Mesenteric fat pad (tissue), 1 donor: ENCODE data around the gene CACNG8. TPM values are rescaled to one million over a fixed set of nuclear protein-coding genes. Genes with fewer than 3 reads are reported as not detected.

Source experiments
- DNase-seq: peaks from one replicate; pipeline ENCODE4 v3.0.0-alpha.2; 2020; ENCODE audit warnings: low spot score
- total RNA-seq: library from RNA; stranded (reverse); fragmentation: NEBNext Ultra II Directional; extraction: Animal tissue kit (Norgen Biotek cat#: 25700); gene quantifications from one replicate; pipeline ENCODE4 v1.2.1, GENCODE V29; 2021
- donor health status: DM: yes; HTN: yes; CAD: no.

CACNG8 gene
- total RNA-seq, 1 donor from 2014 or later: not detected

DNA sequence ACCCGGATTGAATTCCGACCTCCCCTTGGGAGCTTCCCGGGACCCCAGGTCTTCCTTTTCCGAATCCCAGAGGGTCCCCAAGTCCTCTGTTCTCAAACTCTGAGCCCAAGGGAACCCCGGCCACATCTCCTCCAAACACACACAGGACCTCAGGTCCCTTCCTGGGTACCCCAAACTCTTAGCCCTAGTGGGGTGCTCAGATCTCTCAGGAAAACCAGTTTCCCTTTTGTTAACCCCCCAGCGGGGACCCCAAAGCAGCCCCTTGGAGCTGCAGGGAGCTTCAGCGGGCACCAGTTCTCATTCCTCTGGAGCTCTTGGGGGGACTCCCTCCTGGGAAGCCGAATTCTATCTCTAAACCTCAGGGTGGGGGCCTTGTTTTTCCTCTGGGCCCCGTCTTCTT is 29.5 kb downstream of the CACNG8 start:
- DNase-seq: no peak

DNA sequence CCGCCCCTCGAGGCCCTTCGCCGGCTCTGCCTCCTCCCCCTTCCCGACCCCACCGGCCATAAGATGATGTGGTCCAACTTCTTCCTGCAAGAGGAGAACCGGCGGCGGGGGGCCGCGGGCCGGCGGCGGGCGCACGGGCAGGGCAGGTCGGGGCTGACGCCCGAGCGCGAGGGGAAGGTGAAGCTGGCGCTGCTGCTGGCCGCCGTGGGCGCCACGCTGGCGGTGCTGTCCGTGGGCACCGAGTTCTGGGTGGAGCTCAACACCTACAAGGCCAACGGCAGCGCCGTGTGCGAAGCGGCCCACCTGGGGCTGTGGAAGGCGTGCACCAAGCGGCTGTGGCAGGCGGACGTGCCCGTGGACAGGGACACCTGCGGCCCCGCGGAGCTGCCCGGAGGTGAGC is 30.1 kb downstream of the CACNG8 start:
- no peak for DNase-seq

DNA sequence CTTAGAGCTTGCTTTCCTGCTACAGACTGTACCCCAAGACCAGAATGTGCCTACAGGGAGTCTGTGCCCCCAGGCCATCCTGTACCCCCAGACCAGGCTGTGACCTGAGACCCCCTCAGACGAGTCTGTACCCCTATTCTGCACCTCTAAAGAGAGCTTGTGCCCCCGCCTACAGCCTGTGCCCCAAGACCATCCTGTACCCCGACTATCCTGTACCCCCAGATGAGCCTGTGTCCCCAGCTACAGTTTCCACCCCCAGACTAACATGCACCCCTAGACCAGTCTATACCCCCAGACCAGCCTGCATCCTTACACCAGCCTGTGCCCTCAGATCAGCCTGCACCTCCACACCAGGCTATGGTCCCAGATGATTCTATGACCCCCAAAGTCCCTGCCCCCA is 30.7 kb downstream of the CACNG8 start:
- no peak for DNase-seq

DNA sequence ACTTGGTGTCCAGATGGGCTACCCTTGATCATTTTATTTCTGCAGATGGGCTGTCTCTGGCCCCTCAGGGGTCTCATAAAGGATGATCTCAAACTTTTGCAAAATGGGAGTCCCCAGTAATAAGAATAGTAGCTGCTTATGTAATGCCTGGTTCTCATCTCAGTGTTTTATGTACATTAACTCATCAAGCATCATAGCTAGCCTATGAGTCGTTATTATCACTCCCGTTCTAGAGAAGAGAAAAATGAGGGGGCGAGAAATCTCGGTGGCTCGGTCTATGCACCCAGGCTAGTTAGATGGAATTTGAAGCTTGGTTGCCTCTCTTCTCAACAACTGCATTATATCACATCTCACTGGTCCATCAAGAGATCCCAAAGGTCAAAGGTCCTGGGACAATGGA is 32.1 kb downstream of the CACNG8 start:
- no peak for DNase-seq

DNA sequence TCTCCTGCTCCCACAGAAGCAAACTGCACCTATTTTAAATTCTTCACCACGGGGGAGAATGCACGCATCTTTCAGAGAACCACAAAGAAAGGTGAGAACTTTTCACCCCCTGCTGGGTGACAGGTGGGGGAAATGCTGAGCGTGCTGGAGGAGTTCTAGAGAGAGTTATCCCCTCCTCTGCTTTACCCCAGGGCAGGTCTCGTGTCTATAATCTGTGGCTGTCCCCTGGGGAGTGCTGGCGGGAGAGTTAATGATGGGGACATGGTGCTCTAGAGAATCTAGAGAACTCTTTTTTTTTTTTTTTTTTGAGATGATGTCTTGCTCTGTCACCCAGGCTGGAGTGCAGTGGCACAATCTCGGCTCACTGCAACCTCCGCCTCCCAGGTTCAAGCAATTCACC is 35.5 kb downstream of the CACNG8 start:
- no peak for DNase-seq

DNA sequence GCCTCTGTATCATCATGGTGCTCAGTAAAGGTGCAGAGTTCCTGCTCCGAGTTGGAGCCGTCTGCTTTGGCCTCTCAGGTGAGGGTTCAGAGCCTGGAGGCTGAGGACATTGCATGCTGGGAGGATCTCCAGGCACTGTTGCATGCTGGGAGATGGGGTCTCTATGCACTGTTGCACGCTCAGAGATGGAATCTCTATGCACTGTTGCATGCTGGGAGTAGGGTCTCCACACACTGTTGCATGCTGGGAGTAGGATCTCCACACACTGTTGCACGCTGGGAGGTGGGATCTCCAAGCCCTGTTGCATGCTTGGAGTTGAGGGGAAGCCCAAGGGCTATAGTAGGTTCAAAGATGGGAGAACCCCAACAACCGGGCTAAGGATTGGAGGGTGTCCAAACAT is 37.0 kb downstream of the CACNG8 start:
- no peak for DNase-seq

DNA sequence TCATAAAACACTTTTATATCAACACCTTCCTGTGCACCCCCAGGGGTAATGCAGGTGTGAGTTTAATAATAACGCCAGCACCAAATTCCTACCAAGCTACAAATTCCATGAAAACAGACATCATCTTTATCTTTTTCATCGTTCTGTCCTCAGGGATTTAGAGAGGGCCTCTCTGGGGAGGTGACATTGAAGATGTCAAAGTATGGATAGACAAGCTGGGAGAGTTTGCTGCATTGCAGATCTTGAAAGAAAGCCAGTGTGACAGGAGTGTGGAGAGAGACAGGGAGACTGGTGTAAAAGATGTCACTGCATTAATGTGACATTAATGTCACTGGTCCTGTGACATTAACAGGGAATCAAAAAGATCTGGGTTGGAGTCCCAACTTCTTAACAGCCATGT is 38.8 kb downstream of the CACNG8 start:
- DNase-seq: no peak

DNA sequence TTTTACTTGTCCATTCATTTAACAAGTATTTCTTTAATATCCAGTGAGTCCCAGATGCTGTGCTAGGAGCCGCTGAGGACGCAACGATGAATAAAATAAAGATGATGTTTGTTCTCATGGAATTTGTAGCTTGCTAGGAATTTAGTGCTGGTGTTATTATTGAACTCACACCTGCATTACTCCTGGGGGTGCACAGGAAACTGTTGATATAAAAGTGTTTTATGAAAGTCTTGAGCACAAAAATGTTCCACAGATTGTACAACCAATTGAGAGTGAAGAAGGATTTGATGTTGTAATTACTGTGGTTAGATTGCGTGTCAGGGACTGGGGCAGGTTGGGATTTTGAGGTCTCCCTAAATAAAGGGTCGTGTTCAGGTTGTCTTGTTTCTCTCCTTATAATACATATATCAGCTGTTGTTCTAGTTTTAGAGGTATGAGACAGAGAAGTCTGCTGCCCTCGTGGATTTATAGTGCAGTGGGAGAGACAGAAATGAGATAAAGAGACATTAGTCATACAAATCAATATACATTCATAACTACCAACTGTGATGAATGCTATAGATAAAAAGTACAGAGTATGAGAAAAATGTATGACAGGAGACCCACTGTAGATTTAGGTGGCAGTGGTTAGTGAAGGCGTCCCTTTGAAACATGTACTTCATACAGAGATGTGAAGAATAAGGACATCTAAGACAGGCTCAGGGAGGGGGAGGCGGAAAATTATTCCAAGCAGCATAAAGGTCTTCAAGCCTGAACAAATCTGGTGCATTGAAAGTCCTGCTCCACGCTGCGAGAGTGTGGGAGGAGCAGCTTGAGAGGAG is 40.0 kb downstream of the CACNG8 start:
- no peak for DNase-seq

DNA sequence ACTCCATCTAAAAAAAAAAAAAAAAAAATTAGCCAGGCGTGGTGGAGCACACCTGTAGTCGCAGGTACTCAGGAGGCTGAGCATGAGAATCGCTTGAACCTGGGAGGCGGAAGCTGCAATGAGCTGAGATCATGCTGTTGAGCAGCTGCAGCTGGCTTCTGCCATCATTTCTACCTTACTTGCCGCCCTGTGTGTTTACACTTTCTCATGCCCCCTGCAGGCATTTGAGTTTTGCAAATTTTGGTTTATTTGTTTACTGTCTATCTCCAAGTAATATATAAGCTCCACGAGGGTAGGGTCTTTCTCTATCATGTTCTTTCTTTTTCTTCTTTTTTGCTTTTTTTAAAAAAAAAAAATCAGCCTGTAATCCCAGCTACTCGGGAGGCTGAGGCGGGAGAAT is 46.7 kb downstream of the CACNG8 start:
- no peak for DNase-seq

DNA sequence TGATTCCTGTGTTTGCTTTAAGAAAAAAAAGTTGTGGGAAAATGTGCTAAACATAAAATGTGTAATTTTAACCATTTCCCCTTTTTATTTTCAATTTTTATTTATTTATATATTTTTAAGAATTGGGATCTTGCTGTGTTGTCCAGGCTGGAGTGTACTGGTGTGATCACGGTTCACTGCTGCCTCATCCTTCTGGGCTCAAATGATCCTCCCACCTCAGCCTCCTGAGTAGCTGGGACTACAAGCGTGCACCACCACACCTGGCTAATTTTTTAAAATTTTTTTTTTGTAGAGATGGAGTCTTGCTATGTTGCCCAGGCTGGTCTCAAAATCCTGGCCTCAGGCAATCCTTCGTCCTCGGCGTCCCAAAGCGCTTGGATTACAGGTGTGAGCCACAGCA is 47.7 kb downstream of the CACNG8 start:
- no peak for DNase-seq

DNA sequence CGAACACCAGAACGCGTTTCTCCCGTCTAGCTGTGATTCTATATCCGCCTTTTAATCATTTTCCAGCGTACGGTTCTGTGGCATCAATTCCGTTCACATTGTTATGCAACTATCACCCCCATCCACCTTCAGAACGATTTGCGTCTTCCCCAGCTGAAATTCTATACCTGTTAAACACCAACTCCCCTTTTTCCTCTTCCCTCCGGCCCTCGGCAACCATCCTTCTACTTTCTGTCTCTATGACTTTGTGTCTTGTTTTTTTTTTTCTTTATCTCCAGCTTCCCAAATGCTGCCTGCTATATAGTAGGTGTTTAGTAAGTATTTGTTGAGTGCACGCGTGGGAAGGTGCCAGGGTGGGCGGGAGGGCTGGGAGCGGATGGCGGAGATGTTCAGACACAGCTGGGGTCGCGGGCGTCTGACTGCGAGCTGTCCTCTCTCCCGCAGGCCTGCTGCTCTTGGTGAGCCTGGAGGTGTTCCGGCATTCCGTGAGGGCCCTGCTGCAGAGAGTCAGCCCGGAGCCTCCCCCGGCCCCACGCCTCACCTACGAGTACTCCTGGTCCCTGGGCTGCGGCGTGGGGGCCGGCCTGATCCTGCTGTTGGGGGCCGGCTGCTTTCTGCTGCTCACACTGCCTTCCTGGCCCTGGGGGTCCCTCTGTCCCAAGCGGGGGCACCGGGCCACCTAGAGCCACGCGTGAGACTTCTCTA is 48.9 kb downstream of the CACNG8 start:
- DNase-seq: no peak

DNA sequence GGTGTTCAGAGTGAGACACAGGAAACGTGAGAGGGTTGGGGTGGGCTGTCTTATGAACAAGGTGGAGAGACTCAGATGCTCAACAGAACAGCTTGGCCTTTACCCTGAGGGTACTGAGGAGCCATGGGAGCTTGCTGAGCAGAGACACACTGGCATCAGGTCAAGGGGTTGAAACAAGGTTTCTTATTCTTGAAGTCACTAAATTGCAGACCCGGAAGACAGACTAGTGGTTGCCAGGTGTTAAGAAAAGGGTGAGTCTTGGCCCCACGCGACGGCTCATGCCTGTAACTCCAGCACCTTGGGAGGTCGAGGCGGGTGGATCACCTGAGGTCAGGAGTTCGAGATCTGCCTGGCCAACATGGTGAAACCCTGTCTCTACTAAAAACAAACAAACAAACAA is 51.1 kb downstream of the CACNG8 start:
- no peak for DNase-seq

DNA sequence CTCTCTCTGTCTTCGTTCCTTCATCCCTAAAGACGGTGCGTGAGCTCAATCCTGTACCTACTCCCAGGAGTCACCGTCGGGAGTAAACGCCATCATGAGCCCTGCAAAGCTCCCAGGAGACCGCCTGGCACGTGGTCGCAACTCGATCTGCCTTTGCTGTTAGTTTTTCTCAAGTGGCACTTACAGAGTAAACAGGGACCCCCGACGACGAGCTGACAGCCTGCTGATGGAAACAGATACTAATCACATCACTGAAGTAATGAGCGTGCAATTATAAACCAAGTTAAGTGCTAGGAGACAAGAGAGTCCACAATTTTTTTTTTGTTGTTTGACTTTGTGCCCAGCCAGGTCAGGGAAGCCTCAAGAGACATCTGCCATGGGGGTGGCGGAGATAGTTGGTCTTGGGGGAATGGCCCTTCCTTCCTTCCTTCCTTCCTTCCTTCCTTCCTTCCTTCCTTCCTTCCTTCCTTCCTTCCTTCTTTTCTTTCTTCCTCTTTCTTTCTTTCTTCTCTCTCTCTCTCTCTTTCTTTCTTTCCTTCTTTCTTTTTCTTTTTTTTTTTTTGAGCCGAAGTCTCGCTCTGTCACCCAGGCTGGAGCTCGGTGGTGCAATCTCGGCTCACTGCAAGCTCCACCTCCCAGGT is 52.3 kb downstream of the CACNG8 start:
- no peak for DNase-seq

DNA sequence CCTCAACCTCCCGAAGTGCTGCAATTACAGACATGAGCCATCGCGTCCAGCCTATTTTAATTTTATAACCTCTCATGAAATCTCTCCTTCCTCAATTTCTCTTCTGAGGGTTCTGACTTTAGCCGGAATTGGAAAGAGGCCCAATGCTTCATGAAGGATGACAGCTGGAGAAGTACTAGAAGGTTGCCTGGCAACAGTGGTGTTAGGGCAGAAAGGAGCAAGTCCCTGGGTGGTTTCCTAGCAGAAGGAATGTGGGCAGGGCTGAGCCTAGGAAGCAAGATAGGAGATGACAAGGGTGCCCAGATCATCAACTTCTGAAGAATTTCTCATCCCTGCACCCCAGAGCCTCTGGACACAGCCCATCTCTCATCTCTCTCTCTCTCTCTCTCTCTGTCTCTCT is 54.5 kb downstream of the CACNG8 start:
- DNase-seq: no peak

DNA sequence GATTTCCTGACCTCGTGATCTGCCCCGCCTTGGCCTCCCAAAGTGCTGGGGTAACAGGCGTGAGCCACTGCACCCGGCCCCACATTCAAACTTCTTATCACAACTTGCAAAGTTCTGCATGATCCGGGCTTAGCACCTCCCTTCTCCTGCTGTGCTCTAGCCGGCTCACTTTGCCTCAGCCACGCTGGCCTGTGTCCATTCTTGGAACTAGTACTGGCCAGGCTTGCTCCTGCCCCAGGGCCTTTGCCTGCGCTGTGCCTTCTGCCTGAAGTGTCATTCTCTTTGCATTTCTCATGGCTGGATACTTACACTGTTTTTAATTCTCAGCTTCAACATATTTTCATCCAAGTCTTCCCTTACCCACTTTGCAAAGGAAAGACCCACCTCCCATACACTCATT is 58.6 kb downstream of the CACNG8 start:
- DNase-seq: no peak

DNA sequence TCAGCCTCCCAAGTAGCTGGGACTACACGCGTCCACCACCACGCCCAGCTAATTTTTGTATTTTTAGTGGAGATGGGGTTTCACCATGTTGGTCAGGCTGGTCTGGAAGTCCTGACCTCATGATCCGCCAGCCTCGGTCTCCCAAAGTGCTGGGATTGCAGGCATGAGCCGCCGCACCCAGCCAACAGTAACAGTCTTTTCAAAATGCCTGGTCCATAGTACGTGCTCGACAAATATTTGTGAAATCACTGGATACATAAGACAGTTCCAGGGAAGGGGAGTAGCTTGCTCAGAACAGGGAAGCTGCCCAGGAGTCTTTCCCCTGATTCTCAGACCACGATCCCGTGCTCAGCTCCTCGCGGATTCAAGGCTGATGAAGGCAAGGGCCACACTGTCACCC is 59.2 kb downstream of the CACNG8 start:
- no peak for DNase-seq

DNA sequence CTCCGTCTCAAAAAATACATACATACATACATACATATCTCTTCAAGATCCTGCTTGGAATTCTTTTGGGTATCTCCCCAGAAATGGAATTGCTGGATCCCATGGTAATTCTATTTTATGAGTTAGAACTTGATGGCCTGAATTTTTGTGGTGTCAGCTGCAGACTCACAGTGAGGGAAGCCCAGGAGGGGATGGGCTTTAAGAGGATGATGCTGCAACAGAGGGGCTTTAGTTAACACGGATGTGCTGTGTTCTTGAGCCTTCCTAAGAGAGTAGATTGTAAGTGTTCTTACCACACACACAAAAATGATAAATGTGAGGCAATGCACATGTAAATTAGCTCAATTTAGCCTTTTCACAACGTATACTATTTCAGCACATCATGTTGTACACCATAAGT is 60.5 kb downstream of the CACNG8 start:
- no peak for DNase-seq

DNA sequence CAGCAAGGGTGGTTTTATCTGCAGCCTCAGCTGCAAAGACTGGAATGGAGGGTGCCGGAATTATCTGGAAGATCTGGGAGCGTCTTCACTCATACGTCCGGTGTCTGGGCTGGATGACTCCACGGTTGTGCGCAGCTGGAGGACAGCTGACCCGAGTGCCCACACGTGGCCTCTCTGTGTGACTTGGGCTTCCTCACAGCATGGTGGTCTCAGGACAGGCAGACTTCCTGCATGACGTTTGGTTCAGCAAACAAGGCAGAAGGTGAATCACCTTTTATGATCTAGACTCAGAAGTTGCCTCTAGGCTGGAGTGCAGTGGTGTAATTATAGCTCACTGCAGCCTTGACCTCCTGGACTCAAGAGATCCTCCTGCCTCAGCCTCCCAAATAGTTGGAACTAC is 61.9 kb downstream of the CACNG8 start:
- no peak for DNase-seq

DNA sequence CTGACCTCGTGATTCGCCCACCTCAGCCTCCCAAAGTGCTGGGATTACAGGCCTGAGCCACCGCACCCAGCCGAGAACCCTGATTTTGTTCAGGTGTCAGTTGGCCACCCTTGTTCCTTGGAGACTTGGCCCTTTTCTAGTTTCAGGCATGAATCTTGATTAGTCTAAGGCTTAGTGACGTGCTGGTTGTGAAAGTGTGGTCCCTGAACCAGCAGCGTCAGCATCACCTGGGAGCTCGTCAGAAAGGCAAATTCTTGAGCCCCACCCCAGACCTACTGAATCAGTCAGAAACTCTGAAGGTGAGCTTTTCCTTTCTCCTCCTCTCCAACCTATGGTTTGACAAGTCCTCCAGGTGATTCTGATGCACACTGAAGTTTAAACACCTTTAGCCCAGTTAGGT is 63.9 kb downstream of the CACNG8 start:
- DNase-seq: no peak

DNA sequence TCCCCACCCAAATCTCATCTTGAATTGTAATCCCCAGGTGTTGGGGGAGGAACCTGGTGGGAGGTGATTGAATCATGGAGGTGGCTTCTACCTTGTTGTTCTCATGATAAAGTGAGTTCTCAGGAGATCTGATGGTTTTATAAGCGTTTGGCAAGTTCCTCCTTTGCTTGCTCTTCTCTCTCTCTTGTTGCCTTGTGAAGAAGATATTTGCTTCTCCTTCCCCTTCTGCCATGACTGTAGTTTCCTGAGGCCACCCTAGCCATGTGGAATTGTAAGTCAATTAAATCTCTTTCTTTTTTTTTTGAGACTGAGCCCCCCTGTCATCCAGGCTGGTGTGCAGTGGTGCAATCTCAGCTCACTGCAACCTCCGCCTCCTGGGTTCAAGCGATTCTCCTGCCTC is 66.6 kb downstream of the CACNG8 start:
- DNase-seq: no peak

DNA sequence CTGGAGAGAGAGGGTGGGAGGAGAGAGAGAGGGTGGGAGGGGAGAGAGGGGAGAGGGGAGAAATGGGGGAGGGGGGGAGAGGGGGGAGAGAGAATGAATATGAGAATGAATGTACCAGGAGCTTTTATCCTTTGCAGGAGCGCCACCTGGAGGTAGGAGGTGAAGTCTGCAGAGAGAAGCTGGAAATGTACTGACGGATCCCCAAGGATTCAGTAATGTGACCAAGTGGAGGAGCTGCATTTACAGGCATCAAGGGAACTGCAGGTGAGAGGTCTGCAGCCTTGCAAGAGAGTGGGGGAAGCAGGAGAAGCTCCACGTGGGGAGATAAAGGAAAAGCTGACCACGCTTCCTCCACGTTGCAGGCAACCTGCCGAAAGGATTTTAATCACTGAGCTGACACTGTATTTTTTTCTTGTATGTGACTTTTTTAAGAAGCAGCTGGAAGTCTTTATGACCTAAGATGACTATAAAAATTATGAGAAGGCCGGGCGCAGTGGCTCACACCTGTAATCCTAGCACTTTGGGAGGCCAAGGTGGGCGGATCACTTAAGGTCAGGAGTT is 67.3 kb downstream of the CACNG8 start:
- DNase-seq: no peak

DNA sequence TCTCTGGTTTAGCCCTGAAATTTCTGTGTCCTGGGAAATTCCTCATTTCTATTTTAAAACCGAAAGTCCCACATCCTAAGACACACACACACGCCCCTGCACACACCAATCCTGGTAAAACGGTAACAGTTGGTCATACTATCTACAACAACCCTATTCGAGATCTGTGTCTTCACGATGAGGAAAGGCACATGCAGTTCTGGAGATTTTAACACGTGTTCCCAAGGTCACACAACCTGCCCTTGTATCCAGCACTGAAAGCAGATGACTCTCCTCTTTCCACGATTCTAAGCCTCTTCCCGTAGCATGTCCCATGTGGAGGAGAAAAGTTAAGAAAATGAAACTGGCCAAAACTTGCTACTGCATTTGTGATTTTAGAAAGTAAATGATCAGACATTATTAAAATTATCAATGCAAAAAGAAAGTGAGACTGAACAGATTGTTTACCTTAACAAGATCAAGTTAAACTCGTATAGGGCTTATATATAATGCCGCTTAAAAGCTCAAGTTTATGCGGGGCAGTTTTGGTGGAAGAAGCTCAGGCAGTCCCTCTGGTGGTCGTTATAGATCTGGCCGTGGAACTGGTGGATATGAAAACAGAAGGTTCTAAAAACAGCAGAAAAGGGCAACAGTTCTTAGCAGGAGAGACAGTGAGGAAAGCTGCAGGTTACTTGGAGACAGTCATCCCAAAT is 68.3 kb downstream of the CACNG8 start:
- no peak for DNase-seq
